PC-9 (cell line): ENCODE measurements around the gene CELF1.

Source experiments
- CTCF ChIP-seq: fragments of 200-600 bp; sonication (generic); conservative IDR thresholded peaks from 2 replicates; pipeline ENCODE4 v1.6.1; 2017; ENCODE audit warnings: mixed run types, antibody characterized with exemption, mild to moderate bottlenecking, moderate library complexity
- EZH2 ChIP-seq: fragments of 200-600 bp; sonication (generic); IDR thresholded peaks from 2 replicates; pipeline ENCODE4 v1.8.0; 2017; ENCODE audit warnings: antibody characterized with exemption, low read depth

DNA sequence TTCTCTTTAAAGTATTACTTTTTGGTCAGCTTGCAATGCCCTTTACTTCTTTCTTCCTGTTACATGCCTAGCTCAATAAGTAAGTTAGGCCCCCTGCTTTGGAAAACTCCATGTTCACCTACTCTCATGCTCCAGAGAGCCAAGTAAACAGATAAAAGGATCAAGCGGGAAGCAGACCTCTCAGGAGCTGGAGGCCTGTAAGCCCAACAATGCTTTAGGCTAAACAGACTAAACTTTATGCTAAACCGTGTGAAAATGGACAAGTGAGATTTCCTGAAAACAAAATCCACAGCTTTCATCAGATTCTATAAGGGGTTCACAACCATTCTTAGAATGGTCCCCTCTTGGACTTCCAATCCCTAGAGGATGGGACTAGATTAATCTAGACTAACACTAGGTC, 40.2 kb downstream of the CELF1 start:
- TF ChIP-seq CTCF = no peak
- TF ChIP-seq EZH2 = no peak
